Amygdala (tissue), 56 donors: ENCODE data around the gene EDA2R.

Source experiments
- DNase-seq, 56 donors: peaks; one replicate each; lab custom pipeline; 2025; lab: John Stamatoyannopoulos, UW

Gene EDA2R

GRCh38 chrX:66547847-66548369, 91.0 kb downstream of the EDA2R start:
- DNase-seq, result no peak
